Astrocyte (in vitro differentiated cells and primary cell): ENCODE data around the gene MAML2. TPM values are rescaled to one million over a fixed set of nuclear protein-coding genes. Genes with fewer than 3 reads are reported as not detected.

Experiments used
- DNase-seq: peaks from one replicate; pipeline ENCODE4 v3.0.0-alpha.2; 2010; ENCODE audit warnings: low read depth
- FAIRE-seq: peaks from 2 replicates; lab custom pipeline; 2011; peaks lifted over from hg19 to GRCh38; lab: Jason Lieb, UNC
- H2AFZ ChIP-seq: 2 replicates; pipeline ENCODE4 v1.6.0; 2012; ENCODE audit warnings: low read depth, low read length, inconsistent platforms
- H3K27ac ChIP-seq: 2 replicates; pipeline ENCODE4 v1.5.1; 2011; ENCODE audit warnings: low read depth, low read length, inconsistent platforms
- H3K27me3 ChIP-seq: 2 replicates; pipeline ENCODE4 v1.6.0; 2011; ENCODE audit warnings: low read length, inconsistent platforms; ENCODE audit not compliant: insufficient read depth
- H3K36me3 ChIP-seq: 2 replicates; pipeline ENCODE4 v1.5.1; 2011; ENCODE audit warnings: low read length, inconsistent platforms; ENCODE audit not compliant: insufficient read depth
- H3K4me1 ChIP-seq: 2 replicates; pipeline ENCODE4 v1.5.1; 2011; ENCODE audit warnings: low read length, inconsistent platforms; ENCODE audit not compliant: insufficient read depth
- H3K4me2 ChIP-seq: 2 replicates; pipeline ENCODE4 v1.6.0; 2012; ENCODE audit warnings: low read length, inconsistent platforms
- H3K4me3 ChIP-seq: 2 replicates; pipeline ENCODE4 v1.5.1; 2011; ENCODE audit warnings: low read depth, mild to moderate bottlenecking, low read length, inconsistent platforms; ENCODE audit not compliant: insufficient read depth
- H3K79me2 ChIP-seq: 2 replicates; pipeline ENCODE4 v1.6.0; 2012; ENCODE audit warnings: mild to moderate bottlenecking, low read length, inconsistent platforms; ENCODE audit not compliant: insufficient read depth
- H3K9ac ChIP-seq: 2 replicates; pipeline ENCODE4 v1.6.0; 2012; ENCODE audit warnings: mild to moderate bottlenecking, low read length, inconsistent platforms
- H3K9me3 ChIP-seq: 2 replicates; pipeline ENCODE4 v1.5.1; 2012; ENCODE audit warnings: low read depth, mild to moderate bottlenecking, low read length, inconsistent platforms; ENCODE audit not compliant: insufficient read depth
- H4K20me1 ChIP-seq: 2 replicates; pipeline ENCODE4 v1.6.0; 2012; ENCODE audit warnings: low read length, inconsistent platforms; ENCODE audit not compliant: insufficient read depth
- H3K27ac Mint-ChIP-seq: one replicate; pipeline ENCODE4 v1.8.0; 2021; ENCODE audit warnings: mild to moderate bottlenecking, mixed read lengths; ENCODE audit not compliant: unreplicated experiment
- H3K27me3 Mint-ChIP-seq: one replicate; pipeline ENCODE4 v1.8.0; 2021; ENCODE audit warnings: low read depth, mixed read lengths; ENCODE audit not compliant: unreplicated experiment
- H3K36me3 Mint-ChIP-seq: one replicate; pipeline ENCODE4 v1.8.0; 2021; ENCODE audit warnings: low read depth, mixed read lengths; ENCODE audit not compliant: unreplicated experiment
- H3K4me1 Mint-ChIP-seq: one replicate; pipeline ENCODE4 v1.8.0; 2021; ENCODE audit warnings: low read depth, mixed read lengths; ENCODE audit not compliant: unreplicated experiment
- H3K4me3 Mint-ChIP-seq: one replicate; pipeline ENCODE4 v1.8.0; 2021; ENCODE audit warnings: mild to moderate bottlenecking, moderate library complexity, mixed read lengths; ENCODE audit not compliant: unreplicated experiment
- H3K9me3 Mint-ChIP-seq: one replicate; pipeline ENCODE4 v1.8.0; 2021; ENCODE audit warnings: mild to moderate bottlenecking, mixed read lengths; ENCODE audit not compliant: unreplicated experiment
- EZH2 ChIP-seq: IDR thresholded peaks from 2 replicates; pipeline ENCODE4 v1.6.1; 2012; ENCODE audit warnings: mild to moderate bottlenecking, low read length, inconsistent platforms; ENCODE audit not compliant: insufficient read depth
- total RNA-seq: library from RNA; stranded (reverse); gene quantifications from 2 replicates; pipeline ENCODE4 v1.2.1, GENCODE V29; 2021
- TF ChIP-seq, protein P1 (sequence below): IDR thresholded peaks from 2 replicates; pipeline ENCODE4 v1.5.1; 2011; ENCODE audit warnings: low read depth, mild to moderate bottlenecking, inconsistent platforms, low read length, moderate library complexity; ENCODE audit not compliant: insufficient read depth

MAML2 gene
- total RNA-seq, 1 donor from 2014 or later, result 27.4 TPM

DNA sequence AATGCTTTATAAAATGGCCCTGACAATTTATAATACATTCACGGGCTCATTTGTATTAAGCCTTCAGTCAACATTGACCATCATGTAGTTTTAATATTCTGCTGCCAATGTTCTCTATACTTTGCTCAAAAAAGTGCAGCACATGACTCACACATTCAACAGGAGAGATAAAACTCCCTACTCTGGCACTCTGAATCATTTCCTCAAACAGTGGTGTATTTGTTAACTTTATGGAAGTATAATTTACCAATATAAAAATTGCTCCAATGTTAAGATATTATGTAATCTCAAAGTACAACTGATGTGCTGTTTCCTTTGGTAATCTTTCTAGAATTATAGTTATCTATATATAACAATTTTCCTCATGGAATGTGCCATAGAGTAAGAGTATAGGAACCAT lies 39.9 kb downstream of the MAML2 start:
- peak; percentile 77 for DNase-seq
- Mint-ChIP-seq H3K4me3 (no peak overlapping the region), H3K4me1 (peaks cover 54% of the 10 kb centered on the region)

DNA sequence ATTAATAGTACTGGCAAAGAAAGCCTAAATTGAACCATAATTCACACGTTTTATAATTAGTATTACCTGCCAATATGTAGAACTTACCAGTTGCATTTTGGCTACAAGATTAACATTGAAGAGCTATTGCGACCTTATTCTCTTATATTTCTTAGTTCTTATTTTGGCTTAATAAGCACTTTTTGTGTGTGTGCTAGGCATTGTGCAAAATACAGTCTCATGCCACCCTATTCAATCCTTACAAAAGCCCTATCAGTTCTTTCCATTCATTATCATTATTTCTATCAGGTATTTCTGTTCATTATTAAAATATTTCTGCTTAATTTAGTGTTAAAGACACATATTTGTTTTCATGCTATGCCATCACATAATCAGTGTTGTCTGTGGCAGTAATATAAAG lies 41.2 kb downstream of the MAML2 start:
- no peaks in the 10 kb centered on the region for H3K36me3 ChIP-seq
- H3K27ac Mint-ChIP-seq, result peak overlapping the region; percentile 84
- peaks cover 44% of the 10 kb centered on the region for H3K4me1 Mint-ChIP-seq
- no peaks in the 10 kb centered on the region for H3K9me3 Mint-ChIP-seq
- no peak overlapping the region for H3K4me2 ChIP-seq
- TF ChIP-seq, protein P1, sequence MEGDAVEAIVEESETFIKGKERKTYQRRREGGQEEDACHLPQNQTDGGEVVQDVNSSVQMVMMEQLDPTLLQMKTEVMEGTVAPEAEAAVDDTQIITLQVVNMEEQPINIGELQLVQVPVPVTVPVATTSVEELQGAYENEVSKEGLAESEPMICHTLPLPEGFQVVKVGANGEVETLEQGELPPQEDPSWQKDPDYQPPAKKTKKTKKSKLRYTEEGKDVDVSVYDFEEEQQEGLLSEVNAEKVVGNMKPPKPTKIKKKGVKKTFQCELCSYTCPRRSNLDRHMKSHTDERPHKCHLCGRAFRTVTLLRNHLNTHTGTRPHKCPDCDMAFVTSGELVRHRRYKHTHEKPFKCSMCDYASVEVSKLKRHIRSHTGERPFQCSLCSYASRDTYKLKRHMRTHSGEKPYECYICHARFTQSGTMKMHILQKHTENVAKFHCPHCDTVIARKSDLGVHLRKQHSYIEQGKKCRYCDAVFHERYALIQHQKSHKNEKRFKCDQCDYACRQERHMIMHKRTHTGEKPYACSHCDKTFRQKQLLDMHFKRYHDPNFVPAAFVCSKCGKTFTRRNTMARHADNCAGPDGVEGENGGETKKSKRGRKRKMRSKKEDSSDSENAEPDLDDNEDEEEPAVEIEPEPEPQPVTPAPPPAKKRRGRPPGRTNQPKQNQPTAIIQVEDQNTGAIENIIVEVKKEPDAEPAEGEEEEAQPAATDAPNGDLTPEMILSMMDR, result no peak
- no peak for TF ChIP-seq EZH2
- peaks cover 15% of the 10 kb centered on the region for H4K20me1 ChIP-seq
- peaks cover 85% of the 10 kb centered on the region for H3K79me2 ChIP-seq
- no peaks in the 10 kb centered on the region for H3K27me3 ChIP-seq
- no peak overlapping the region for H3K9ac ChIP-seq
- no peak overlapping the region for H3K27ac ChIP-seq
- peaks cover 36% of the 10 kb centered on the region for H3K4me1 ChIP-seq
- H2AFZ ChIP-seq, result no peak overlapping the region
- H3K4me3 Mint-ChIP-seq, result no peak overlapping the region
- no peak for DNase-seq
- H3K36me3 Mint-ChIP-seq, result peaks cover 1% of the 10 kb centered on the region
- no peaks in the 10 kb centered on the region for H3K27me3 Mint-ChIP-seq
- no peaks in the 10 kb centered on the region for H3K9me3 ChIP-seq
- no peak for FAIRE-seq
- no peak overlapping the region for H3K4me3 ChIP-seq

More for the DNA sequence above, 39.9 kb downstream of the MAML2 start:
- Histone ChIP-seq H3K27ac (peak overlapping the region; percentile 60), H3K9ac (no peak overlapping the region), H3K4me3 (no peak overlapping the region), H3K79me2 (peaks cover 74% of the 10 kb centered on the region), H3K9me3 (no peaks in the 10 kb centered on the region), H3K36me3 (no peaks in the 10 kb centered on the region), H3K4me2 (peak overlapping the region; percentile 65), H4K20me1 (peaks cover 15% of the 10 kb centered on the region), H3K4me1 (peaks cover 47% of the 10 kb centered on the region), H2AFZ (no peak overlapping the region), H3K27me3 (no peaks in the 10 kb centered on the region)
- no peaks in the 10 kb centered on the region for H3K27me3 Mint-ChIP-seq
- H3K27ac Mint-ChIP-seq, result peak overlapping the region; percentile 64
- no peaks in the 10 kb centered on the region for H3K36me3 Mint-ChIP-seq
- H3K9me3 Mint-ChIP-seq, result no peaks in the 10 kb centered on the region
- peak; percentile 13 for FAIRE-seq
- TF ChIP-seq, protein P1, result no peak
- TF ChIP-seq EZH2, result no peak

DNA sequence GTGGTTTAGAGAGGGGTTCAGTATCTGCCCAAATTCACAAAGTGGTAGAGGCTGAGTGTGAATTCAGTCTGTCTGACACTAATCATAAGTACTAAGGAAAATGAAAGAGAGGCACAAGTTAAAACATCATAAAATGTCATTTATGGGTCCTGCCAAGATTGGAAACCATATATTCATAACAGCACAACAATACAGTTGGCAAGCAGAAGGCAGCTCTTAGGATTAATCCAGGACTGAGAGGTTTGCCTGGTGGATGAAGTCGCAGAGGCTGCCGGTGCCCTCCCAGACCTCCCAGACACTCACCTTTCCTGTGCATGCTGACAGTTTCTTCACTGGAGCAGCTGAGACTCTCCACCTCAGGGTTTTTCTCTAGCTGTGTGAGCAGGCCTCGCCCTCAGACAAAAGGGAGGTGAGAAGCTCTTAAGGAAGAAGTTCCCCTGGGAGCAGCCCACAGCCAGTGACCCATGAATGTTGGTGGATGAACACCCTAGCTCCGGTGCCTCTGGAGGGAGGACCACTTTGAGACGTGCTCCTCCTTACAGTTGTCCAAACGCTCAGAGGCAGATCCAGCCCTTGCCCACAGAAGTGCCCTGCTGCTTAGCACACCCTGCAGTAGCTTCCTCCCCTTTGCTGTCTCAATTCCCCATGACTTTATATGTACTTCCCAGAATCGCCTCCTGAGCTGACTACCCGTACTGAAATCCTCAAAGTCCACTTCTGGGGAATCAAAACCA lies 43.7 kb downstream of the MAML2 start:
- no peak overlapping the region for H3K27ac ChIP-seq
- no peaks in the 10 kb centered on the region for H3K27me3 ChIP-seq
- Mint-ChIP-seq H3K36me3 (peaks cover 1% of the 10 kb centered on the region), H3K4me1 (peaks cover 37% of the 10 kb centered on the region), H3K27me3 (no peaks in the 10 kb centered on the region), H3K4me3 (peak overlapping the region; percentile 2), H3K9me3 (no peaks in the 10 kb centered on the region), H3K27ac (no peak overlapping the region)
- no peak overlapping the region for H3K4me3 ChIP-seq
- TF ChIP-seq, protein P1, result no peak
- TF ChIP-seq EZH2, result no peak
- H3K36me3 ChIP-seq, result no peaks in the 10 kb centered on the region
- no peak overlapping the region for H3K4me2 ChIP-seq
- no peak overlapping the region for H3K9ac ChIP-seq
- peaks cover 81% of the 10 kb centered on the region for H3K79me2 ChIP-seq
- FAIRE-seq (no peak), DNase-seq (no peak)
- H4K20me1 ChIP-seq, result peaks cover 15% of the 10 kb centered on the region
- peaks cover 20% of the 10 kb centered on the region for H3K4me1 ChIP-seq
- no peak overlapping the region for H2AFZ ChIP-seq
- H3K9me3 ChIP-seq, result no peaks in the 10 kb centered on the region
